Keratinocyte (primary cell): ENCODE results near the gene CXCR4. TPM values are rescaled to one million over a fixed set of nuclear protein-coding genes. Genes with fewer than 3 reads are reported as not detected.

Experiments
- DNase-seq: peaks from one replicate; pipeline ENCODE4 v3.0.0-alpha.2; 2011; ENCODE audit warnings: low read depth, missing footprints, low spot score
- FAIRE-seq: peaks from 2 replicates; lab custom pipeline; 2011; peaks lifted over from hg19 to GRCh38; lab: Jason Lieb, UNC
- H2AFZ ChIP-seq: 2 replicates; pipeline ENCODE4 v1.6.0; 2012; ENCODE audit warnings: low read length, control low read depth, inconsistent platforms; ENCODE audit not compliant: control insufficient read depth
- H3K27ac ChIP-seq: 2 replicates; pipeline ENCODE4 v1.5.1; 2011; ENCODE audit warnings: low read length; ENCODE audit not compliant: control insufficient read depth, insufficient read depth
- H3K27me3 ChIP-seq: 3 replicates; pipeline ENCODE4 v1.6.0; 2011; ENCODE audit warnings: low read length; ENCODE audit not compliant: control insufficient read depth, insufficient read depth; ENCODE audit errors: extremely low read depth
- H3K36me3 ChIP-seq, 2 experiments: 2 replicates in 1 of 2; 3 replicates in 1 of 2; pipeline ENCODE4 v1.5.1; 2011; ENCODE audit warnings: low read length in 2 of 2, mild to moderate bottlenecking in 1 of 2; ENCODE audit not compliant: control insufficient read depth in 2 of 2, insufficient read depth in 2 of 2; ENCODE audit errors: extremely low read depth in 1 of 2
- H3K4me1 ChIP-seq: 3 replicates; pipeline ENCODE4 v1.5.1; 2011; ENCODE audit warnings: low read length; ENCODE audit not compliant: control insufficient read depth, insufficient read depth; ENCODE audit errors: extremely low read depth
- H3K4me2 ChIP-seq: 3 replicates; pipeline ENCODE4 v1.6.0; 2011; ENCODE audit warnings: low read depth, low read length; ENCODE audit not compliant: control insufficient read depth, insufficient read depth; ENCODE audit errors: extremely low read depth
- H3K4me3 ChIP-seq, 3 experiments: fragments of 200-600 bp in 1 of 3; sonication (generic) in 1 of 3; 2 replicates in 2 of 3; 3 replicates in 1 of 3; pipeline ENCODE4 v1.5.1; 2011 to 2016; ENCODE audit warnings: low read length in 3 of 3, mild to moderate bottlenecking in 3 of 3, control low read depth in 2 of 3, inconsistent platforms in 1 of 3, low read depth in 1 of 3, mixed read lengths in 1 of 3, mixed run types in 1 of 3, moderate library complexity in 1 of 3; ENCODE audit not compliant: control insufficient read depth in 2 of 3, insufficient read depth in 2 of 3; ENCODE audit errors: extremely low read depth in 1 of 3
- H3K79me2 ChIP-seq: 2 replicates; pipeline ENCODE4 v1.6.0; 2012; ENCODE audit warnings: low read length; ENCODE audit not compliant: control insufficient read depth, insufficient read depth
- H3K9ac ChIP-seq: 3 replicates; pipeline ENCODE4 v1.6.0; 2011; ENCODE audit warnings: low read length; ENCODE audit not compliant: control insufficient read depth, insufficient read depth; ENCODE audit errors: extremely low read depth
- H3K9me1 ChIP-seq: 3 replicates; pipeline ENCODE4 v1.6.0; 2011; ENCODE audit warnings: low read length; ENCODE audit not compliant: control insufficient read depth, insufficient read depth; ENCODE audit errors: extremely low read depth
- H3K9me3 ChIP-seq: 2 replicates; pipeline ENCODE4 v1.5.1; 2012; ENCODE audit warnings: low read depth, low read length; ENCODE audit not compliant: control insufficient read depth
- H4K20me1 ChIP-seq: 3 replicates; pipeline ENCODE4 v1.6.0; 2011; ENCODE audit warnings: low read length; ENCODE audit not compliant: control insufficient read depth, insufficient read depth; ENCODE audit errors: extremely low read depth
- EZH2 ChIP-seq: IDR thresholded peaks from one replicate; pipeline ENCODE4 v1.6.1; 2012; ENCODE audit warnings: inconsistent platforms, mild to moderate bottlenecking, low read length, moderate library complexity
- dilution Hi-C: fragments of 300-500 bp; cut with MboI; formaldehyde crosslinking; loops from one replicate; pipeline ENCODE4 v1.7.0; 2020; ENCODE audit warnings: low sequenced_read_pairs; ENCODE audit not compliant: extremely low pct_ligation_motif_present
- polyA plus RNA-seq, 5 experiments: library from polyadenylated mRNA; depleted of rRNA in 3 of 5; stranded (reverse) in 3 of 5; stranded (forward) in 1 of 5; unstranded in 1 of 5; fragments of >200 nt; gene quantifications; 1 replicate in 1 of 5; 2 replicates in 3 of 5; 3 replicates in 1 of 5; pipeline versions ENCODE4 v1.2.1 to v1.2.3, GENCODE V29; 2011 to 2012; ENCODE audit warnings: missing spikeins in 2 of 5, low read depth in 1 of 5, low replicate concordance in 1 of 5
- TF ChIP-seq, protein P1 (sequence below), 3 experiments: IDR thresholded peaks in 1 of 3; conservative IDR thresholded peaks in 1 of 3; optimal IDR thresholded peaks in 1 of 3; 2 replicates in 2 of 3; 3 replicates in 1 of 3; pipeline versions ENCODE3 to v1.5.1; 2011; ENCODE audit warnings: low read length in 3 of 3, mild to moderate bottlenecking in 3 of 3, moderate library complexity in 2 of 3, control low read depth in 1 of 3, inconsistent platforms in 1 of 3; ENCODE audit not compliant: insufficient read depth in 2 of 3; ENCODE audit errors: extremely low read depth in 1 of 3

CXCR4 gene
- polyA plus RNA-seq, 1 donor (not counting 4 experiments of a cell fraction or from before 2014, with no cell fraction given): 0.08 TPM

GRCh38 chr2:136118819-136119716, 1.1 kb upstream of the CXCR4 start:
- no peak for DNase-seq
- H3K9ac ChIP-seq: no peak overlapping the region
- FAIRE-seq: no peak
- peak overlapping the region; percentile 39 for H3K4me2 ChIP-seq
- no peak overlapping the region for H3K27ac ChIP-seq
- dilution Hi-C loops: no loop called here
- no peaks in the 10 kb centered on the region for H4K20me1 ChIP-seq
- no peaks in the 10 kb centered on the region for H3K9me1 ChIP-seq
- no peak overlapping the region for H2AFZ ChIP-seq
- H3K4me3 ChIP-seq: no peak overlapping the region
- no peaks in the 10 kb centered on the region for H3K9me3 ChIP-seq
- no peaks in the 10 kb centered on the region for H3K79me2 ChIP-seq
- peaks cover 3% of the 10 kb centered on the region for H3K4me1 ChIP-seq
- no peaks in the 10 kb centered on the region for H3K36me3 ChIP-seq
- H3K27me3 ChIP-seq: peaks cover 71% of the 10 kb centered on the region
- TF ChIP-seq EZH2: peak; percentile 83
- TF ChIP-seq, protein P1, sequence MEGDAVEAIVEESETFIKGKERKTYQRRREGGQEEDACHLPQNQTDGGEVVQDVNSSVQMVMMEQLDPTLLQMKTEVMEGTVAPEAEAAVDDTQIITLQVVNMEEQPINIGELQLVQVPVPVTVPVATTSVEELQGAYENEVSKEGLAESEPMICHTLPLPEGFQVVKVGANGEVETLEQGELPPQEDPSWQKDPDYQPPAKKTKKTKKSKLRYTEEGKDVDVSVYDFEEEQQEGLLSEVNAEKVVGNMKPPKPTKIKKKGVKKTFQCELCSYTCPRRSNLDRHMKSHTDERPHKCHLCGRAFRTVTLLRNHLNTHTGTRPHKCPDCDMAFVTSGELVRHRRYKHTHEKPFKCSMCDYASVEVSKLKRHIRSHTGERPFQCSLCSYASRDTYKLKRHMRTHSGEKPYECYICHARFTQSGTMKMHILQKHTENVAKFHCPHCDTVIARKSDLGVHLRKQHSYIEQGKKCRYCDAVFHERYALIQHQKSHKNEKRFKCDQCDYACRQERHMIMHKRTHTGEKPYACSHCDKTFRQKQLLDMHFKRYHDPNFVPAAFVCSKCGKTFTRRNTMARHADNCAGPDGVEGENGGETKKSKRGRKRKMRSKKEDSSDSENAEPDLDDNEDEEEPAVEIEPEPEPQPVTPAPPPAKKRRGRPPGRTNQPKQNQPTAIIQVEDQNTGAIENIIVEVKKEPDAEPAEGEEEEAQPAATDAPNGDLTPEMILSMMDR (optimal IDR thresholded peaks at IDR 0.05 in 1 of 3, IDR thresholded peaks at IDR 0.05 in 1 of 3, conservative IDR thresholded peaks at IDR 0.05 in 1 of 3; ENCODE audit: extremely low read depth in 1 of 3, insufficient read depth in 2 of 3, low read length in 3 of 3): no peak

GRCh38 chr2:136117391-136117841, 533 bp downstream of the CXCR4 start:
- Histone ChIP-seq H3K36me3 (no peaks in the 10 kb centered on the region), H3K4me1 (peaks cover 3% of the 10 kb centered on the region), H3K9me1 (no peaks in the 10 kb centered on the region), H2AFZ (no peak overlapping the region), H3K4me3 (peak overlapping the region in 1 of 3 experiments; percentile 2), H4K20me1 (no peaks in the 10 kb centered on the region), H3K4me2 (peak overlapping the region; percentile 64), H3K27me3 (peaks cover 71% of the 10 kb centered on the region), H3K9me3 (no peaks in the 10 kb centered on the region), H3K9ac (no peak overlapping the region), H3K27ac (no peak overlapping the region), H3K79me2 (no peaks in the 10 kb centered on the region)
- no peak for DNase-seq
- dilution Hi-C loops: no loop called here
- no peak for FAIRE-seq
- peak; percentile 95 for TF ChIP-seq EZH2
- TF ChIP-seq, protein P1 (optimal IDR thresholded peaks at IDR 0.05 in 1 of 3, IDR thresholded peaks at IDR 0.05 in 1 of 3, conservative IDR thresholded peaks at IDR 0.05 in 1 of 3; ENCODE audit: extremely low read depth in 1 of 3, insufficient read depth in 2 of 3, low read length in 3 of 3): no peak
